CD4-positive, alpha-beta T cell (primary cell): Measurements from ENCODE around the gene MFSD6. TPM values are rescaled to one million over a fixed set of nuclear protein-coding genes. Genes with fewer than 3 reads are reported as not detected.

Source experiments
- ATAC-seq: fragments of 200-7000 bp; cut with Tn5 transposase; one replicate; pipeline ENCODE4 v1.10.0; 2022; ENCODE audit warnings: mild to moderate bottlenecking; ENCODE audit not compliant: poor library complexity
- CTCF ChIA-PET: fragments of 350-600 bp; sonication (Branson Sonifier 250); formaldehyde crosslinking; loops from one replicate; lab custom pipeline; 2021; ENCODE audit warnings: antibody characterized with exemption, inconsistent platforms; lab: Charles Lee
- POLR2A ChIA-PET: fragments of 350-600 bp; sonication (Branson Sonifier 250); formaldehyde crosslinking; loops from one replicate; lab custom pipeline; 2021; ENCODE audit warnings: antibody characterized with exemption, inconsistent platforms; lab: Charles Lee
- DNase-seq, 14 experiments: peaks; one replicate each; pipeline ENCODE4 v3.0.0-alpha.2; 2013 to 2020; ENCODE audit warnings: mixed read lengths in 2 of 14
- H3K27ac ChIP-seq, 2 donors: one replicate each; pipeline versions ENCODE4 v1.5.1 to v1.7.0; 2013; ENCODE audit warnings: low read length in 2 of 2, low read depth in 1 of 2, mild to moderate bottlenecking in 1 of 2
- H3K27me3 ChIP-seq, 2 experiments: 1 replicate in 1 of 2; 2 replicates in 1 of 2; pipeline versions ENCODE4 v1.6.1 to v1.7.0; 2013; ENCODE audit warnings: low read length in 2 of 2, control low read depth in 1 of 2, mild to moderate bottlenecking in 1 of 2, moderate library complexity in 1 of 2; ENCODE audit not compliant: insufficient read depth in 2 of 2, control insufficient read depth in 1 of 2
- H3K36me3 ChIP-seq: one replicate; pipeline ENCODE4 v1.6.1; 2013; ENCODE audit warnings: low read length, control low read depth; ENCODE audit not compliant: insufficient read depth
- H3K4me1 ChIP-seq: one replicate; pipeline ENCODE4 v1.6.1; 2013; ENCODE audit warnings: low read length, control low read depth; ENCODE audit not compliant: insufficient read depth
- H3K4me3 ChIP-seq: one replicate; pipeline ENCODE4 v1.5.1; 2013; ENCODE audit warnings: mild to moderate bottlenecking, low read length, moderate library complexity
- H3K9me3 ChIP-seq, 2 experiments: 1 replicate in 1 of 2; 2 replicates in 1 of 2; pipeline versions ENCODE4 v1.6.1 to v1.7.0; 2013; ENCODE audit warnings: low read length in 2 of 2, mild to moderate bottlenecking in 2 of 2, control low read depth in 1 of 2, moderate library complexity in 1 of 2; ENCODE audit not compliant: control insufficient read depth in 1 of 2, insufficient read depth in 1 of 2
- H3K27ac Mint-ChIP-seq: one replicate; pipeline ENCODE4 v1.8.0; 2020; ENCODE audit warnings: mixed read lengths
- H3K27me3 Mint-ChIP-seq: one replicate; pipeline ENCODE4 v1.8.0; 2021; ENCODE audit warnings: mixed read lengths
- H3K36me3 Mint-ChIP-seq: one replicate; pipeline ENCODE4 v1.8.0; 2021; ENCODE audit warnings: low read depth, mixed read lengths
- H3K4me1 Mint-ChIP-seq: one replicate; pipeline ENCODE4 v1.8.0; 2021; ENCODE audit warnings: low read depth, mixed read lengths
- H3K4me3 Mint-ChIP-seq: one replicate; pipeline ENCODE4 v1.8.0; 2020; ENCODE audit warnings: mild to moderate bottlenecking, mixed read lengths
- H3K9me3 Mint-ChIP-seq: one replicate; pipeline ENCODE4 v1.8.0; 2020; ENCODE audit warnings: mixed read lengths
- CTCF ChIP-seq: fragments of 200-600 bp; IDR thresholded peaks from one replicate; pipeline ENCODE4 v1.8.0; 2022; ENCODE audit warnings: antibody characterized with exemption, mild to moderate bottlenecking
- intact Hi-C, 2 experiments: fragments of 100-400 bp; cut with DNase I in 1 of 2; cut with micrococcal nuclease in 1 of 2; formaldehyde crosslinking; loops; one replicate each; pipeline versions ENCODE4 v1.15.1 to v1.9.0; 2023 to 2025; cut with DNase I, micrococcal nuclease
- total RNA-seq, 174 experiments: library from RNA in 2 of 174; stranded (reverse) in 2 of 174; gene quantifications; one replicate each; pipeline ENCODE4 v1.2.3 and lab custom pipeline; 2021 to 2026

The MFSD6 gene
- total RNA-seq, 2 experiments from 2014 or later, result 41.2 to 47.8 TPM

GRCh38 chr2:190497428-190497827 lies 89.3 kb downstream of the MFSD6 start:
- Histone ChIP-seq H3K27me3 (no peaks in the 10 kb centered on the region), H3K36me3 (peaks cover 56% of the 10 kb centered on the region), H3K9me3 (no peaks in the 10 kb centered on the region), H3K4me3 (no peak overlapping the region), H3K27ac (no peak overlapping the region), H3K4me1 (no peaks in the 10 kb centered on the region)
- H3K27ac Mint-ChIP-seq, result peak overlapping the region; percentile 54
- POLR2A ChIA-PET, result no interaction called here
- DNase-seq (no peak), ATAC-seq (no peak)
- H3K27me3 Mint-ChIP-seq, result no peaks in the 10 kb centered on the region
- CTCF ChIA-PET, result no interaction called here
- peaks cover 34% of the 10 kb centered on the region for H3K4me1 Mint-ChIP-seq
- intact Hi-C loops, result no loop called here
- no peak for TF ChIP-seq CTCF
- no peak overlapping the region for H3K4me3 Mint-ChIP-seq
- H3K9me3 Mint-ChIP-seq, result peaks cover 10% of the 10 kb centered on the region
- H3K36me3 Mint-ChIP-seq, result peaks cover 87% of the 10 kb centered on the region

GRCh38 chr2:190499273-190499672 lies 91.1 kb downstream of the MFSD6 start:
- Mint-ChIP-seq H3K27ac (no peak overlapping the region), H3K36me3 (peaks cover 87% of the 10 kb centered on the region), H3K4me3 (no peak overlapping the region), H3K27me3 (no peaks in the 10 kb centered on the region), H3K4me1 (peaks cover 16% of the 10 kb centered on the region), H3K9me3 (no peaks in the 10 kb centered on the region)
- intact Hi-C loops, result no loop called here
- POLR2A ChIA-PET, result no interaction called here
- TF ChIP-seq CTCF, result no peak
- Histone ChIP-seq H3K4me3 (no peak overlapping the region), H3K27me3 (no peaks in the 10 kb centered on the region), H3K36me3 (peaks cover 74% of the 10 kb centered on the region), H3K9me3 (no peaks in the 10 kb centered on the region), H3K4me1 (no peaks in the 10 kb centered on the region), H3K27ac (no peak overlapping the region)
- ATAC-seq (no peak), DNase-seq (no peak)
- CTCF ChIA-PET, result no interaction called here

GRCh38 chr2:190500054-190500502 lies 91.9 kb downstream of the MFSD6 start:
- Mint-ChIP-seq H3K9me3 (no peaks in the 10 kb centered on the region), H3K27ac (no peak overlapping the region), H3K27me3 (no peaks in the 10 kb centered on the region), H3K4me1 (peaks cover 8% of the 10 kb centered on the region), H3K36me3 (peaks cover 86% of the 10 kb centered on the region), H3K4me3 (no peak overlapping the region)
- Histone ChIP-seq H3K4me1 (no peaks in the 10 kb centered on the region), H3K36me3 (peaks cover 81% of the 10 kb centered on the region), H3K4me3 (no peak overlapping the region), H3K27me3 (no peaks in the 10 kb centered on the region), H3K9me3 (no peaks in the 10 kb centered on the region), H3K27ac (no peak overlapping the region)
- intact Hi-C loops, result no loop called here
- ATAC-seq (no peak), DNase-seq (no peak)
- ChIA-PET CTCF (no interaction called here), POLR2A (interaction anchor here (0.8 kb wide), 1 partner anchor 91 kb away, joined by 3 read pairs; no protein-coding TSS in a partner anchor)
- no peak for TF ChIP-seq CTCF
